HG02885 (cell line): ENCODE results near the gene WDR7.
"Not testable (repeated sequence)": the region's sequence is repeated elsewhere in the genome, so short reads cannot be mapped to it uniquely, and the experiment has no call there.

Experiments used
- ATAC-seq: cut with Tn5 transposase; IDR thresholded peaks from one replicate; pipeline ENCODE4 v1.9.1; 2021; ENCODE audit warnings: mild to moderate bottlenecking; ENCODE audit not compliant: unreplicated experiment, poor library complexity

The WDR7 gene

GRCh38 chr18:56652802-56653201 is 1.6 kb downstream of the WDR7 start:
- no peak for ATAC-seq

DNA sequence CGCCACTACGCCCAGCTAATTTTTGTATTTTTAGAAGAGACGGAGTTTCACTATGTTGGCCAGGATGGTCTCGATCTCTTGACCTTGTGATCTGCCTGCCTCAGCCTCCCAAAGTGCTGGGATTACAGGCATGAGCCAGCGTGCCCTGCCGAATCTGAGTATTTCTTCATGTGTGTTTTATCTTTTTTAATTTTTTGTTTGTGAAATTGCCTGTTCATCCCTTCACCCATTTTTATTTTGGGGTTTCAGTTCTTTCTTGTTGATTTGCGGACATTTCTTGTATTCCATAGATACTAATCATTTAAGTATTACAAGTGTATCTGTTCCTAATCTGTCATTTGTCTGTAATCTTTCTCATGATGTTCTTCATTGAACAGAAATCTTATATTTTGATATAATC is 3.1 kb downstream of the WDR7 start:
- not testable (repeated sequence) for ATAC-seq

- ATAC-seq = no peak
Observed at GRCh38 chr18:56658261-56658660, 7.1 kb downstream of the WDR7 start.

DNA sequence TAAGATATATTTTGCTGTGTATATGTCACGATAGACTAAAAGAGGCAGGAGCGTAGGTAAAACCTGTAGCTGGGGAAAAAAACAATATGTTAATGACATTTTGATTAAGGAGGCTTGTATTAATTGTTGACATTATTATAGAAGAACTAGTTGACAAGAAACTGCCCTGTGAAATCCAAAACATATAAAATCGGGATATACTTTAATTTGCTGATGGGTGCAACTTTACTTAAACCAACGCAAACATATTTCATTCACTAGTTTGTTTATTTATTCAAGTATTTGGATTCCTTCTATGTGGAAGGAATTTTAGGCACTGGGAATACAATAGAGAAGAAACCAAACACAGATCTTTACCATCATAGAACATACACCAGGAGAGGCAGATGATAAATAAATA is 8.0 kb downstream of the WDR7 start:
- ATAC-seq = no peak

DNA sequence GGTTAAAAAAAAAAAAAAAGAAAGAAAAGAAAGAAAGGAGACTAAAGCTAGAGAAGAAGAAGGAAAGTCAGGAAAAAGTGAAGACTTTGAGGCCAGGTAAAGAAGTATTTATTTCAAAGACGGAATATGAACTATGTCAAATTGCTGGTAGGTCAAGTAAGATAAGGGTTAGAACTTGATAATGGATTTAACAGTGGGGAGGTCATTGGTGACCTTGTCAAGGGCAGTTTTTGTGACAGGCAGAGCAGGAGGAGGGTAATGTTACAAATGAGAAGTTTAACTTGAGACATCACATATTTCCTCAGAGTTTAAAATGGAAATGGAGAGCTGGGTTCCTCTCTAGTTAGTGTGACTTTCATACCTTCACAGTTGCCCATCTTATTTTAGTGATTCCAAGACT is 9.5 kb downstream of the WDR7 start:
- ATAC-seq = no peak

GRCh38 chr18:56661360-56662062 is 10.4 kb downstream of the WDR7 start:
- ATAC-seq = no peak

DNA sequence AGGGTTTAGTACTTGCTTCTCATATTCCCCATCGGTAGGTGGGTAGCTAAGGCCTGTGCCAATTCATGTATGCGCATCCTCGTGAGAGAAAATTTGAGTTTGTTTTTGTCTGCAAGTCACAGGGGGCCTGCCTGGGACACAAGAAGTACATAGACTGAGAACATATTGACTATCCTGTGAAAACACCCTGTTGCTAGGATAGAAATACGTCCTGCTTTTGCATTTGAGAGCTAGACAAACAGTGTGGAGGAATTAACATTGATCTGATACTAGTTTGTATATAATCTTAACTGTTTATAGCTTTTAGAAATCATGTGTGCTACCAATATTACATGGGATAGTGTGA is 10.9 kb downstream of the WDR7 start:
- ATAC-seq = no peak

GRCh38 chr18:56662502-56662901 is 11.3 kb downstream of the WDR7 start:
- no peak for ATAC-seq

- ATAC-seq = no peak
Observed at GRCh38 chr18:56662902-56663301, 11.7 kb downstream of the WDR7 start.

- no peak for ATAC-seq
Observed at GRCh38 chr18:56672391-56672790, 21.2 kb downstream of the WDR7 start.

GRCh38 chr18:56672981-56673380 is 21.8 kb downstream of the WDR7 start:
- ATAC-seq = no peak

GRCh38 chr18:56676639-56677038 is 25.5 kb downstream of the WDR7 start:
- no peak for ATAC-seq

DNA sequence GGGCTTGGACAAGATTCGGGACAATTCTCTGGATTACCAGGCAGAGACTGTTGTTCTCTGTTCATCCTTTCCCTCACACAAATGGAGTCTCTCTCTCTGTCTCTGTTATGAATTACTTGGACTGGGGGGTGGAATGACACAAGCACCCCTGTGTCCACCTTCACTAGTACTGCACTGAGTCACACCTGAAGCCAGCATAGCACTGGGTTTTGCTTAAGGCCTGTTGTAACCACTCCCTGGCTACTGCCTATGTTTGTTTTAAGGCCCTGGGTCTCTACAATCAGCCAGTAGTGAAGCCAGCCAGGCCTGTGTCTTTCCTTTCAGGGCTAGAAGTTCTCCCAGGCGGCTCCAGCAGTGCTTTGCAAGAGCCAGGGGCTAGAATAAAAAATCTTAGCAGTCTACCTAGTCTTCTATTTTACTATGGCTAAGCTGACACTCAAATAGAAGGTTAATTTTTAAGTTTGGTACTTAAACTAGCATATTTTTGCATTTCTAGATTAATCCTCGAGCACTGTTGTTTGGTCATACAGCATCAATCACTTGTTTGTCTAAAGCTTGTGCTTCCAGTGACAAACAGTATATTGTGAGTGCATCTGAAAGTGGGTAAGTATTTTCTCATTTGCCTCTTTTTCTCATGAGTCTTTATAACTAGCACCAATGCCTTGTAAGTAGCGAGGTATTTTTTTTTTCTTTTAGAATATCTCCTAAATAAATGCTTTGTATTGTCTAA is 27.8 kb downstream of the WDR7 start:
- no peak for ATAC-seq

DNA sequence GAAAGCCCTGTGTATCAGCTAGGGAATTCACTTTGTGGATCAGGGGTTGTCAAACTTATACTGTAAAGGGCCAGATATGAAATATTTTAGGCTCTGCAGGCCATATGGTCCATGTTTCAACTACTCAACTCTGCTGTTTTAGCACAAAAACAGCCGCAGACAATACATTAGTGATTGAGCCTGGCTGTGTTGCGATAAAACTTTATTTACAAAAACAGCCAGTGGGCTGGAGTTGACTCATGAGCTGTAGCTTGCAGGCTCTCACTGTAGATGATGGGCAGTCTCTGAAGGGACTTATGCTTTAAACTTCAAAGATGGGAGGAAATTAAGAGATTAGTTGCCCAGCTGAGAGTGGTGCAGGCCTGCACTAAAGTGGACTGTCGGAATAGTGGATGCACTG is 33.1 kb downstream of the WDR7 start:
- ATAC-seq = no peak

DNA sequence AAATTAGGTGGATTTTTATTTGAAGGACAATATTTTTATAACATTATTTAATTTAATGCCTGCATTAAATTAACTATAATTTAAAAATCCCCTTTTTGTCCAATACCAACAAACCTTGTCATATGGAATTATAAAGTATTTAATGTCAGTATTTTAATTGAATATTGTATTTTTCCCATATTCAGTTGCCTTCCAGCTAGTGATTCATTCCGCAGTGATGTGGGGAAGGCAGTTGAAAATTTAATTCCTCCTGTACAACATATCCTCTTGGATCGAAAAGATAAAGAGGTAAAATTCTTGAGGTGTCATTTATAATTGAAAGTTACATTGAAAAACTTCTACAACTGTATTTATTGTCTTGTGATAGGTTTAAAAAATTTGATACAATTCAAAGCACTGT is 40.4 kb downstream of the WDR7 start:
- no peak for ATAC-seq

GRCh38 chr18:56696966-56697365 is 45.8 kb downstream of the WDR7 start:
- ATAC-seq = no peak

DNA sequence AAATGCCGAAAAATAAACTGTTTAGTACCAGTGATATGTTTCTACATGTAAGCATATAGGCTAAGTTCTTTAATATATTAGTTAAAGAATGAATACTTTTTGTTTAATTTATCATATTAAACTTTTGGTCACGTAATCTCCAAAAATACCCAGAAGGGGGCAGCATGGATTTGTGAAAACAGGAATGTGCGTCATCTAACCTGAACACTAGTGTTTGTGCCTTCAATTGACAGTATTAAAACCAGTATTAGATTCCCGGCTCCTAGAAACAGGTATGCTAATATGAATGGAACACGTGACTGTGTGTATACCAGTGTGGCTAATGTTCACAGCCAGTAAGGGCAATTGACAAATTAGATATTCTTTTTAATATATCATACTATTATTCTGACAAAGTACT is 51.8 kb downstream of the WDR7 start:
- ATAC-seq = no peak

DNA sequence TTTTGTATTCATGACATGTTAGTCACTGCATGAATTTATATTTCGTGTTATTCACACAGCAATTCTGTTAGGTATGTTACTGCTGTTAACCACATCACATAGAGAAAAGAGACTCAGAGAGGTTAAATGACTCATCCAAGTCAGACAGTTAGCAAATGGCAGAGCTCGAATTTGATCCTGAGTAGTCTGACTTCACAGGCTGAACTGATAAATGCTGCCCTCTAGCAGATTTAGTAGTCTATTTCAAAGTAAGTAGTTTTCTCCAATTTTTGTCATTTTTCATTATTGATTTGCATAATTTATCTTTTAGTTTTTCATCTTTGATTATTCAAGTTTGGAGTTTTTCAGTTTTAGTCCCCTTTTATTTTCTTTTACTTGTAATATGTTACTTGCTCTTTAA is 58.3 kb downstream of the WDR7 start:
- peak; percentile 100 for ATAC-seq

GRCh38 chr18:56711708-56712445 is 60.7 kb downstream of the WDR7 start:
- no peak for ATAC-seq

DNA sequence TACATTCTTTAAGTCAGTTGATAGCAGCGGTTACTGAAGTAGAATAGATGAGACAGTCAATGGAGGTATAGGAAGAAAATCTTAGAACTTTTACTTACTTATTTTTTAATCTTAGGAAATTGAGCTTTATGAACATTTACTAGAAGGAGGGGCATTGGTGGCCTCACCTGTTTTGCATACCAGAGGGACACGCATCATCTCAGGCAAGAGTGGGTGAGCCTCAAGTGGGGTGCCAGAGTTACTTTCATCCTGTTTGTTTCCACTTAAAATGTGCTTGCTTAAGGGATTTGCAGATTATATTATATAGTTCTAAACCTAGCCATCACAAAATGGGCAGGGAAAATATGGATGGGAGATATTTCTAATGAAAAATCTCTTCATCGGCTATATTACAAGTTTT is 61.6 kb downstream of the WDR7 start:
- no peak for ATAC-seq

- ATAC-seq = no peak
Observed at GRCh38 chr18:56715121-56715520, 64.0 kb downstream of the WDR7 start.
